H1 (cell line): ENCODE measurements around the gene DUSP10. TPM values are rescaled to one million over a fixed set of nuclear protein-coding genes. Genes with fewer than 3 reads are reported as not detected.

Source experiments
- CTCF ChIA-PET: fragments of 300-600 bp; sonication (Branson Sonifier 250); formaldehyde crosslinking; loops from one replicate; lab custom pipeline; 2021; ENCODE audit not compliant: partially characterized antibody; lab: Charles Lee
- POLR2A ChIA-PET: fragments of 300-600 bp; sonication (Branson Sonifier 250); formaldehyde crosslinking; loops from one replicate; lab custom pipeline; 2021; ENCODE audit warnings: inconsistent platforms; ENCODE audit not compliant: partially characterized antibody; lab: Charles Lee
- DNase-seq, 2 experiments: peaks; one replicate each; pipeline versions ENCODE4 v3.0.0 to v3.0.0-alpha.2; 2010 to 2022; ENCODE audit warnings: low spot score in 2 of 2, low read depth in 1 of 2, mixed read lengths in 1 of 2
- FAIRE-seq: peaks from 2 replicates; lab custom pipeline; 2011; peaks lifted over from hg19 to GRCh38; lab: Jason Lieb, UNC
- H2AFZ ChIP-seq: 2 replicates; pipeline ENCODE4 v1.8.1; 2012; ENCODE audit warnings: low read length, inconsistent platforms
- H2AK5ac ChIP-seq: 2 replicates; pipeline ENCODE4 v1.6.1; 2013; ENCODE audit warnings: low read depth, low read length
- H2BK120ac ChIP-seq: replicated peaks from 2 replicates; pipeline ENCODE3; 2013; ENCODE audit warnings: low read depth, low read length, inconsistent platforms
- H2BK12ac ChIP-seq: 2 replicates; pipeline ENCODE4 v1.6.1; 2013; ENCODE audit warnings: low read depth, low read length
- H2BK15ac ChIP-seq: 2 replicates; pipeline ENCODE4 v1.6.1; 2013; ENCODE audit warnings: low read length
- H2BK20ac ChIP-seq: 2 replicates; pipeline ENCODE4 v1.6.1; 2013; ENCODE audit warnings: low read length
- H2BK5ac ChIP-seq: 2 replicates; pipeline ENCODE4 v1.6.1; 2013; ENCODE audit warnings: low read depth, low read length
- H3K14ac ChIP-seq: 2 replicates; pipeline ENCODE4 v1.6.1; 2013; ENCODE audit warnings: inconsistent platforms; ENCODE audit not compliant: insufficient read length
- H3K18ac ChIP-seq: 2 replicates; pipeline ENCODE4 v1.6.1; 2013; ENCODE audit warnings: low read length; ENCODE audit errors: extremely low read depth
- H3K23ac ChIP-seq: 2 replicates; pipeline ENCODE4 v1.6.1; 2013; ENCODE audit warnings: inconsistent platforms; ENCODE audit not compliant: insufficient read length
- H3K23me2 ChIP-seq: 2 replicates; pipeline ENCODE4 v1.6.1; 2013; ENCODE audit warnings: low read depth, low read length
- H3K27ac ChIP-seq: 2 replicates; pipeline ENCODE4 v1.6.1; 2011; ENCODE audit warnings: low read depth, low read length, inconsistent platforms
- H3K27me3 ChIP-seq, 4 experiments: replicated peaks in 1 of 4; 1 replicate in 1 of 4; 2 replicates in 3 of 4; pipeline versions ENCODE4 v1.6.1 to v1.8.1; 2011 to 2013; ENCODE audit warnings: low read length in 3 of 4, mild to moderate bottlenecking in 3 of 4, inconsistent platforms in 2 of 4, mixed read lengths in 2 of 4, moderate library complexity in 1 of 4; ENCODE audit not compliant: control insufficient read depth in 3 of 4, insufficient read depth in 3 of 4; ENCODE audit errors: extremely low read depth in 1 of 4
- H3K36me3 ChIP-seq, 4 experiments: 2 replicates each; pipeline versions ENCODE4 v1.6.1 to v1.8.1; 2011 to 2013; ENCODE audit warnings: mild to moderate bottlenecking in 4 of 4, low read length in 3 of 4, moderate library complexity in 2 of 4, control low read depth in 1 of 4, inconsistent platforms in 1 of 4; ENCODE audit not compliant: insufficient read depth in 4 of 4, control insufficient read depth in 2 of 4
- H3K4ac ChIP-seq: replicated peaks from 2 replicates; pipeline ENCODE3; 2013; ENCODE audit warnings: low read length, low read depth, mixed read lengths, inconsistent platforms; ENCODE audit not compliant: insufficient read length
- H3K4me1 ChIP-seq, 4 experiments: replicated peaks in 1 of 4; 1 replicate in 1 of 4; 2 replicates in 3 of 4; pipeline versions ENCODE4 v1.6.1 to v1.8.1; 2011 to 2013; ENCODE audit warnings: low read length in 3 of 4, inconsistent platforms in 2 of 4, mixed read lengths in 1 of 4; ENCODE audit not compliant: insufficient read depth in 4 of 4, control insufficient read depth in 3 of 4
- H3K4me2 ChIP-seq, 2 experiments: 2 replicates each; pipeline versions ENCODE4 v1.6.1 to v1.8.1; 2011 to 2013; ENCODE audit warnings: low read depth in 2 of 2, low read length in 2 of 2, control low read depth in 1 of 2, inconsistent platforms in 1 of 2, mild to moderate bottlenecking in 1 of 2; ENCODE audit not compliant: insufficient read depth in 1 of 2
- H3K4me3 ChIP-seq, 4 experiments: fragments of 200-600, 300-600 bp in 1 of 4; sonication (generic), shearing (Covaris generic), sonication (Bioruptor Twin) in 1 of 4; 2 replicates each; pipeline versions ENCODE4 v1.5.1 to v1.8.1; 2011 to 2016; ENCODE audit warnings: low read length in 4 of 4, low read depth in 3 of 4, control low read depth in 2 of 4, inconsistent platforms in 2 of 4, mild to moderate bottlenecking in 2 of 4, mixed read lengths in 1 of 4, moderate library complexity in 1 of 4; ENCODE audit not compliant: insufficient read depth in 2 of 4; ENCODE audit errors: extremely low read depth in 1 of 4
- H3K56ac ChIP-seq: replicated peaks from 2 replicates; pipeline ENCODE3; 2013; ENCODE audit warnings: low read depth, mild to moderate bottlenecking, mixed read lengths, low read length, inconsistent platforms; ENCODE audit not compliant: insufficient read length
- H3K79me1 ChIP-seq: 2 replicates; pipeline ENCODE4 v1.6.1; 2013; ENCODE audit warnings: low read depth, low read length, control low read depth
- H3K79me2 ChIP-seq, 2 experiments: 2 replicates each; pipeline versions ENCODE4 v1.6.1 to v1.8.1; 2012 to 2013; ENCODE audit warnings: low read length in 2 of 2, mild to moderate bottlenecking in 2 of 2, inconsistent platforms in 1 of 2; ENCODE audit not compliant: insufficient read depth in 2 of 2, control insufficient read depth in 1 of 2
- H3K9ac ChIP-seq, 4 experiments: replicated peaks in 1 of 4; 1 replicate in 1 of 4; 2 replicates in 3 of 4; pipeline versions ENCODE4 v1.6.1 to v1.8.1; 2011 to 2013; ENCODE audit warnings: low read depth in 3 of 4, low read length in 3 of 4, control low read depth in 2 of 4, mild to moderate bottlenecking in 2 of 4, moderate library complexity in 2 of 4, inconsistent platforms in 1 of 4; ENCODE audit errors: extremely low read depth in 1 of 4
- H3K9me3 ChIP-seq, 2 experiments: 2 replicates each; pipeline versions ENCODE4 v1.6.1 to v1.8.1; 2012 to 2013; ENCODE audit warnings: mild to moderate bottlenecking in 2 of 2, moderate library complexity in 2 of 2, control low read depth in 1 of 2, inconsistent platforms in 1 of 2, low read depth in 1 of 2, low read length in 1 of 2, mixed read lengths in 1 of 2; ENCODE audit not compliant: insufficient read depth in 2 of 2
- H4K20me1 ChIP-seq, 2 experiments: replicated peaks in 1 of 2; 2 replicates each; pipeline versions ENCODE3 to v1.8.1; 2011 to 2013; ENCODE audit warnings: inconsistent platforms in 2 of 2, low read length in 2 of 2, mild to moderate bottlenecking in 1 of 2; ENCODE audit not compliant: insufficient read depth in 2 of 2, control insufficient read depth in 1 of 2
- H4K5ac ChIP-seq: 2 replicates; pipeline ENCODE4 v1.6.1; 2013; ENCODE audit warnings: low read length, low read depth, mixed read lengths, inconsistent platforms; ENCODE audit not compliant: insufficient read length
- H4K8ac ChIP-seq: 2 replicates; pipeline ENCODE4 v1.8.0; 2013; ENCODE audit warnings: mild to moderate bottlenecking, moderate library complexity, low read length, inconsistent platforms; ENCODE audit not compliant: insufficient read depth; ENCODE audit errors: extremely low read depth
- H4K91ac ChIP-seq: replicated peaks from 2 replicates; pipeline ENCODE3; 2013; ENCODE audit warnings: low read length, mixed read lengths, inconsistent platforms; ENCODE audit not compliant: insufficient read length
- FOSL1 ChIP-seq: IDR thresholded peaks from 2 replicates; pipeline ENCODE4 v1.6.1; 2011; ENCODE audit warnings: mild to moderate bottlenecking, low read depth, low read length, moderate library complexity; ENCODE audit not compliant: insufficient read depth
- GTF2F1 ChIP-seq: IDR thresholded peaks from 2 replicates; pipeline ENCODE4 v1.6.1; 2012; ENCODE audit warnings: low read depth, low read length, improper control_type of control experiment, borderline replicate concordance
- HDAC2 ChIP-seq, 2 experiments: fragments of 300-600 bp in 1 of 2; sonication (generic) in 1 of 2; IDR thresholded peaks; 2 replicates each; pipeline ENCODE4 v1.6.1; 2011 to 2012; ENCODE audit warnings: low read depth in 2 of 2, low read length in 2 of 2, mild to moderate bottlenecking in 2 of 2, moderate library complexity in 2 of 2, borderline replicate concordance in 1 of 2, inconsistent platforms in 1 of 2
- HDAC6 ChIP-seq: IDR thresholded peaks from one replicate; pipeline ENCODE4 v1.7.1; 2012; ENCODE audit warnings: low read depth, mild to moderate bottlenecking, inconsistent platforms, low read length, moderate library complexity
- JUN ChIP-seq: IDR thresholded peaks from 2 replicates; pipeline ENCODE4 v1.6.1; 2011; ENCODE audit warnings: low read depth, mild to moderate bottlenecking, improper control_type of control experiment, low read length
- KDM5A ChIP-seq: fragments of 200-600 bp; IDR thresholded peaks from 2 replicates; pipeline ENCODE4 v1.7.1; 2012; ENCODE audit warnings: mild to moderate bottlenecking, low read length, inconsistent platforms, mixed read lengths
- SP2 ChIP-seq: IDR thresholded peaks from 2 replicates; pipeline ENCODE4 v1.6.1; 2012; ENCODE audit warnings: mild to moderate bottlenecking, low read length, inconsistent platforms
- SRF ChIP-seq: IDR thresholded peaks from 2 replicates; pipeline ENCODE4 v1.6.1; 2011; ENCODE audit warnings: mild to moderate bottlenecking, low read depth, low read length, moderate library complexity
- SUZ12 ChIP-seq: fragments of 200-600 bp; sonication (generic); IDR thresholded peaks from 2 replicates; pipeline ENCODE4 v1.6.1; 2012; ENCODE audit warnings: mild to moderate bottlenecking, inconsistent platforms, low read length, moderate library complexity, mixed read lengths
- WGBS, 2 experiments: shearing (Covaris generic) in 1 of 2; methylation state at CpG; one replicate each; pipeline versions ENCODE4 v1.1.6 to v1.1.7; 2013 to 2015; ENCODE audit warnings: low lambda C conversion rate in 2 of 2, mixed read lengths in 2 of 2, inconsistent platforms in 1 of 2, low coverage in 1 of 2, missing lambda C conversion rate in 1 of 2; ENCODE audit not compliant: insufficient replicate concordance in 2 of 2, insufficient coverage in 1 of 2, insufficient read length in 1 of 2; ENCODE audit errors: extremely low coverage in 1 of 2, missing lambda C conversion rate in 1 of 2; 5-methylcytosine and 5-hydroxymethylcytosine counted together
- polyA plus RNA-seq, 7 experiments: library from polyadenylated mRNA; depleted of rRNA in 3 of 7; stranded (reverse) in 5 of 7; unstranded in 2 of 7; fragments of >200 nt in 5 of 7; fragments of 200-250 nt in 2 of 7; gene quantifications; 1 replicate in 5 of 7; 2 replicates in 1 of 7; 4 replicates in 1 of 7; pipeline versions ENCODE4 v1.2.1 to v1.2.3, GENCODE V29; 2011 to 2013; ENCODE audit warnings: missing spikeins in 2 of 7, mixed read lengths in 2 of 7
- total RNA-seq: library from RNA; stranded (reverse); fragmentation: NEBNext Ultra II Directional; extraction: Animal tissue kit (Norgen Biotek cat#: 25700); gene quantifications from 2 replicates; pipeline ENCODE4 v1.2.1, GENCODE V29; 2021
- TF ChIP-seq, protein P1 (sequence below): IDR thresholded peaks from 2 replicates; pipeline ENCODE4 v1.6.1; 2012; ENCODE audit warnings: inconsistent platforms
- TF ChIP-seq, protein P2 (sequence below), 3 experiments: IDR thresholded peaks; 1 replicate in 2 of 3; 2 replicates in 1 of 3; pipeline versions ENCODE4 v1.5.1 to v1.6.1; 2011; ENCODE audit warnings: low read length in 3 of 3, mild to moderate bottlenecking in 3 of 3, inconsistent platforms in 2 of 3, low read depth in 1 of 3, moderate library complexity in 1 of 3; ENCODE audit not compliant: insufficient read depth in 1 of 3; ENCODE audit errors: control extremely low read depth in 1 of 3

Gene DUSP10
- total and polyA plus RNA-seq, 2 of the 8 experiments (the other 6 are each of a cell fraction or from before 2014, with no cell fraction given) = 1.2 TPM

DNA sequence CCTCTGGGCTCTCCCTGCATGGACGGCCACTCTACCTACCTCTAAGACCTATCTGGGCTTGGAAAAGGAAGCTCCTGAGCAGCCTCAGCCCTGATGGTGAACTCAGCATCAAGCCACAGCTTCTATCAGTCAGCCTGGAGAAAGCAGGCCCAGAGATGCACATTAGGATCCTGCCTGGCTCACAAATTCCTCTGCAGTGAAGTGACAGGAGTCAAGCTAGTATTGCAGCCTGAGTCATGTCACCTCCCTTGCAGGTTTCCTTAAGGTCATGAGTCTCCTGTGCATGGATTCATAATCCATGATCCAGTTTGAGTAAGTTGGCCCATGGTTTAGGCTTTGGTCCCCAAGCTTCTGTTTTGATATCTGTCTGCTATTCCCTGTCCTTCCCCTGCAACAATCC, 37.9 kb upstream of the DUSP10 start:
- H2BK20ac ChIP-seq = no peak overlapping the region
- H3K18ac ChIP-seq = no peak overlapping the region
- no peaks in the 10 kb centered on the region for H3K27me3 ChIP-seq
- FAIRE-seq = no peak
- no peak overlapping the region for H3K14ac ChIP-seq
- no peaks in the 10 kb centered on the region for H3K79me1 ChIP-seq
- no peak overlapping the region for H4K5ac ChIP-seq
- H2AK5ac ChIP-seq = no peak overlapping the region
- H3K79me2 ChIP-seq = no peaks in the 10 kb centered on the region
- H3K27ac ChIP-seq = no peak overlapping the region
- no peak overlapping the region for H2BK15ac ChIP-seq
- no peak overlapping the region for H2BK12ac ChIP-seq
- H4K91ac ChIP-seq = no peak overlapping the region
- H2BK120ac ChIP-seq = no peak overlapping the region
- no peak overlapping the region for H3K4me2 ChIP-seq
- H3K9me3 ChIP-seq = no peaks in the 10 kb centered on the region
- H3K56ac ChIP-seq = no peak overlapping the region
- no peaks in the 10 kb centered on the region for H3K36me3 ChIP-seq
- no peak overlapping the region for H2BK5ac ChIP-seq
- H3K23ac ChIP-seq = no peak overlapping the region
- 87% methylated on average over 1 of the region's 1 CpG; no CpG with 5 or more reads in 1 of the 2 experiments for WGBS, 2 experiments
- no peak overlapping the region for H3K4me3 ChIP-seq
- no peak overlapping the region for H4K8ac ChIP-seq
- H3K23me2 ChIP-seq = no peaks in the 10 kb centered on the region
- no peaks in the 10 kb centered on the region for H4K20me1 ChIP-seq
- H3K9ac ChIP-seq = no peak overlapping the region
- CTCF ChIA-PET = interaction anchor here (1.4 kb wide), 1 partner anchor 316 kb away, joined by 3 read pairs; no protein-coding TSS in a partner anchor
- no peak overlapping the region for H2AFZ ChIP-seq
- no peaks in the 10 kb centered on the region for H3K4me1 ChIP-seq
- POLR2A ChIA-PET = no interaction called here
- DNase-seq = no peak
- no peak overlapping the region for H3K4ac ChIP-seq
- TF ChIP-seq HDAC2 (IDR thresholded peaks at IDR 0.05; ENCODE audit: borderline replicate concordance in 1 of 2, low read depth in 2 of 2, low read length in 2 of 2) = no peak
- TF ChIP-seq, protein P1, sequence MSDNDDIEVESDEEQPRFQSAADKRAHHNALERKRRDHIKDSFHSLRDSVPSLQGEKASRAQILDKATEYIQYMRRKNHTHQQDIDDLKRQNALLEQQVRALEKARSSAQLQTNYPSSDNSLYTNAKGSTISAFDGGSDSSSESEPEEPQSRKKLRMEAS = no peak
- no peak for TF ChIP-seq KDM5A
- no peak for TF ChIP-seq HDAC6
- no peak for TF ChIP-seq GTF2F1
- no peak for TF ChIP-seq JUN
- no peak for TF ChIP-seq FOSL1
- no peak for TF ChIP-seq SP2
- no peak for TF ChIP-seq SUZ12
- TF ChIP-seq, protein P2, sequence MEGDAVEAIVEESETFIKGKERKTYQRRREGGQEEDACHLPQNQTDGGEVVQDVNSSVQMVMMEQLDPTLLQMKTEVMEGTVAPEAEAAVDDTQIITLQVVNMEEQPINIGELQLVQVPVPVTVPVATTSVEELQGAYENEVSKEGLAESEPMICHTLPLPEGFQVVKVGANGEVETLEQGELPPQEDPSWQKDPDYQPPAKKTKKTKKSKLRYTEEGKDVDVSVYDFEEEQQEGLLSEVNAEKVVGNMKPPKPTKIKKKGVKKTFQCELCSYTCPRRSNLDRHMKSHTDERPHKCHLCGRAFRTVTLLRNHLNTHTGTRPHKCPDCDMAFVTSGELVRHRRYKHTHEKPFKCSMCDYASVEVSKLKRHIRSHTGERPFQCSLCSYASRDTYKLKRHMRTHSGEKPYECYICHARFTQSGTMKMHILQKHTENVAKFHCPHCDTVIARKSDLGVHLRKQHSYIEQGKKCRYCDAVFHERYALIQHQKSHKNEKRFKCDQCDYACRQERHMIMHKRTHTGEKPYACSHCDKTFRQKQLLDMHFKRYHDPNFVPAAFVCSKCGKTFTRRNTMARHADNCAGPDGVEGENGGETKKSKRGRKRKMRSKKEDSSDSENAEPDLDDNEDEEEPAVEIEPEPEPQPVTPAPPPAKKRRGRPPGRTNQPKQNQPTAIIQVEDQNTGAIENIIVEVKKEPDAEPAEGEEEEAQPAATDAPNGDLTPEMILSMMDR (IDR thresholded peaks at IDR 0.05; ENCODE audit: control extremely low read depth in 1 of 3, insufficient read depth in 1 of 3, low read depth in 1 of 3, low read length in 3 of 3) = no peak
- no peak for TF ChIP-seq SRF
